Measurements from ENCODE around the gene TMEM270.

- TF ChIP-seq, protein P1, sequence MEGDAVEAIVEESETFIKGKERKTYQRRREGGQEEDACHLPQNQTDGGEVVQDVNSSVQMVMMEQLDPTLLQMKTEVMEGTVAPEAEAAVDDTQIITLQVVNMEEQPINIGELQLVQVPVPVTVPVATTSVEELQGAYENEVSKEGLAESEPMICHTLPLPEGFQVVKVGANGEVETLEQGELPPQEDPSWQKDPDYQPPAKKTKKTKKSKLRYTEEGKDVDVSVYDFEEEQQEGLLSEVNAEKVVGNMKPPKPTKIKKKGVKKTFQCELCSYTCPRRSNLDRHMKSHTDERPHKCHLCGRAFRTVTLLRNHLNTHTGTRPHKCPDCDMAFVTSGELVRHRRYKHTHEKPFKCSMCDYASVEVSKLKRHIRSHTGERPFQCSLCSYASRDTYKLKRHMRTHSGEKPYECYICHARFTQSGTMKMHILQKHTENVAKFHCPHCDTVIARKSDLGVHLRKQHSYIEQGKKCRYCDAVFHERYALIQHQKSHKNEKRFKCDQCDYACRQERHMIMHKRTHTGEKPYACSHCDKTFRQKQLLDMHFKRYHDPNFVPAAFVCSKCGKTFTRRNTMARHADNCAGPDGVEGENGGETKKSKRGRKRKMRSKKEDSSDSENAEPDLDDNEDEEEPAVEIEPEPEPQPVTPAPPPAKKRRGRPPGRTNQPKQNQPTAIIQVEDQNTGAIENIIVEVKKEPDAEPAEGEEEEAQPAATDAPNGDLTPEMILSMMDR (IDR thresholded peaks at IDR 0.05), result no peak
- TF ChIP-seq POLR2A (IDR thresholded peaks at IDR 0.05; ENCODE audit: low read depth) (no peak), POLR2AphosphoS5 (IDR thresholded peaks at IDR 0.05) (no peak), EP300 (IDR thresholded peaks at IDR 0.05) (no peak)
Measured at GRCh38 chr7:73823257-73823656, 37.7 kb upstream of the TMEM270 start.

All from esophagus muscularis mucosa (tissue), 4 donors.